BLaER1 treated with 17β-estradiol and CSF1 and Interleukin-3, amounts not matched to agents 10 nM and 100 nM (cell line): ENCODE measurements around the gene LDAF1.

Source experiments
- H3K27ac ChIP-seq, 11 experiments: shearing (Covaris generic); formaldehyde crosslinking; 2 replicates each; pipeline ENCODE4 v1.8.1; 2022
- H3K27me3 ChIP-seq, 11 experiments: shearing (Covaris generic); formaldehyde crosslinking; 2 replicates each; pipeline ENCODE4 v1.8.1; 2022
- H3K36me3 ChIP-seq, 11 experiments: shearing (Covaris generic); formaldehyde crosslinking; 2 replicates each; pipeline ENCODE4 v1.8.1; 2022
- H3K4me1 ChIP-seq, 10 experiments: shearing (Covaris generic); formaldehyde crosslinking; 2 replicates each; pipeline ENCODE4 v1.8.1; 2022
- H3K4me2 ChIP-seq, 11 experiments: shearing (Covaris generic); formaldehyde crosslinking; 2 replicates each; pipeline ENCODE4 v1.8.1; 2022
- H3K4me3 ChIP-seq, 10 experiments: shearing (Covaris generic); formaldehyde crosslinking; 2 replicates each; pipeline ENCODE4 v1.8.1; 2022
- H3K9ac ChIP-seq, 11 experiments: shearing (Covaris generic); formaldehyde crosslinking; 2 replicates each; pipeline ENCODE4 v1.8.1; 2022
- H3K9me3 ChIP-seq, 11 experiments: shearing (Covaris generic); formaldehyde crosslinking; replicated peaks in 1 of 11; 2 replicates each; pipeline ENCODE4 v1.8.1; 2022
- H4K20me1 ChIP-seq, 11 experiments: shearing (Covaris generic); formaldehyde crosslinking; 2 replicates each; pipeline ENCODE4 v1.8.1; 2022
- Cebpa-rat ChIP-seq, 11 experiments: shearing (Covaris generic); IDR thresholded peaks; 2 replicates each; pipeline ENCODE4 v1.8.1; 2022

LDAF1 gene

DNA sequence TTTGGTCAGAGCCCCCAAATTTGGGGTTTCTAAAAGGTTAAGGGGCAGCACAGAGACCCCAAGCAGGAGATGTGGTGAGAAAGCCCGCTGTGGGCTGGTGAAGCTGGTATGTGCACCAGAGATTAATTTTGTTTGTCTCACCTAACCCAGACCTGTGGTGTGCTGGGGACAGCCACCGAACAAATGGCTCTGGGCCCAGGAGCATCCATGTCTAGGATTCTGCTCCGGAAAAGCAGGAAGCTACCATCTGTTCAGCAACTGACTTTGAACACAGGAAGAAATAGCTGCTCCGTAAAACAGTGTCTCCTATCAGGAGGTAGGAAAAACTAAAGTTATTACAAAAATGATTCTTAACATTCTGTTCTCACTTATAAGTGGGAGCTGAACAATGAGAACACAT lies 55.6 kb downstream of the LDAF1 start:
- Histone ChIP-seq H3K9me3 (no peaks in the 10 kb centered on the region), H3K4me3 (no peak overlapping the region), H3K4me1 (peaks cover 0 to 8% (median 5%) of the 10 kb centered on the region in 10 experiments; a peak in 4 of 20 replicates), H3K4me2 (no peak overlapping the region), H3K27me3 (no peaks in the 10 kb centered on the region), H3K36me3 (no peaks in the 10 kb centered on the region), H3K27ac (no peak overlapping the region), H3K9ac (no peak overlapping the region), H4K20me1 (no peaks in the 10 kb centered on the region)
- no peak for TF ChIP-seq Cebpa-rat (IDR thresholded peaks at IDR 0.05)

DNA sequence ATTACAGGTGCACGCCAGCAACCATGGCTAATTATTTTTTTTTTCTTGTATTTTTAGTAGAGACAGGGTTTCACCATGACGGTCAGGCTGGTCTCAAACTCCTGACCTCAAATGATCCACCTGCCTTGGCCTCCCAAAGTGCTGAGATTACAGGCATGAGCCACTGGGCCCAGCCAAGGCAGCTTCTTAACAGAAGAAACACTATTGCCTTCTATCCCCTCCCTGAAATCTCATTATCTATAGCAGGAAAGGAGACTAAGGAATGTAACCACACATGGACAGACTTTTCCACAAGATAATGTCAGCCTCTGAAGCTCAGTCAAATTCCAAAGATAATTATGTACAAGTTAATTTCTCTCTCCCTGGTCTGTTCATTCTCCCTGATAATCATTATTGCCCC lies 58.6 kb downstream of the LDAF1 start:
- no peaks in the 10 kb centered on the region for H3K36me3 ChIP-seq
- H3K27me3 ChIP-seq, result no peaks in the 10 kb centered on the region
- no peak overlapping the region for H3K27ac ChIP-seq
- no peak overlapping the region for H3K9ac ChIP-seq
- TF ChIP-seq Cebpa-rat (IDR thresholded peaks at IDR 0.05), result no peak
- H3K4me1 ChIP-seq, result peaks cover 0 to 5% (median 0%) of the 10 kb centered on the region in 10 experiments; a peak in 3 of 20 replicates
- H4K20me1 ChIP-seq, result no peaks in the 10 kb centered on the region
- H3K4me2 ChIP-seq, result no peak overlapping the region
- H3K9me3 ChIP-seq, result peaks cover 0 to 10% (median 0%) of the 10 kb centered on the region in 11 experiments; a peak in 2 of 22 replicates
- H3K4me3 ChIP-seq, result no peak overlapping the region

DNA sequence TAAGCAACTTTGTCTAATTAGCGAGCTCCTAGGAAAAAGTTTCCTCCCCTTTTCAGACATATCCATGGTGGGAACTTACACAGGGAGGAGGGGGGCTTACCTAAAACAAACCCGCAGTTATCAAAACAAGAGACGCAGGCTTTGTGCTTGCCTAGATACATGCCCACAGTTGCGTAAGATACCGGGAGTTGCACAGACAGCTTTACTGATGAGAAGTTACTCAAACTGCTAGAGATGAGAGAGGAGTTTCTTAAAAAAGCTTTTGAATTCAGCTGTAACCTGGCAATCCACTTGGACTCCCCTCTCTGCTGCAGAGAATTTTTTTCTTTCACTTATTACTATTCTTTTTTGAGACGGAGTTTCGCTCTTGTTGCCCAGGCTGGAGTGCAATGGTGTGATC lies 59.7 kb downstream of the LDAF1 start:
- Histone ChIP-seq H4K20me1 (no peaks in the 10 kb centered on the region), H3K27me3 (no peaks in the 10 kb centered on the region), H3K4me1 (peaks cover 0 to 11% (median 0%) of the 10 kb centered on the region in 10 experiments; a peak in 4 of 20 replicates), H3K36me3 (no peaks in the 10 kb centered on the region), H3K27ac (no peak overlapping the region), H3K4me3 (no peak overlapping the region), H3K9ac (no peak overlapping the region), H3K9me3 (peaks cover 0 to 10% (median 0%) of the 10 kb centered on the region in 11 experiments; a peak in 2 of 22 replicates), H3K4me2 (no peak overlapping the region)
- 0 out of 22 replicates have a peak, but pooled peaks of 1 of the 11 experiments have one; percentile 31 for TF ChIP-seq Cebpa-rat (IDR thresholded peaks at IDR 0.05)

DNA sequence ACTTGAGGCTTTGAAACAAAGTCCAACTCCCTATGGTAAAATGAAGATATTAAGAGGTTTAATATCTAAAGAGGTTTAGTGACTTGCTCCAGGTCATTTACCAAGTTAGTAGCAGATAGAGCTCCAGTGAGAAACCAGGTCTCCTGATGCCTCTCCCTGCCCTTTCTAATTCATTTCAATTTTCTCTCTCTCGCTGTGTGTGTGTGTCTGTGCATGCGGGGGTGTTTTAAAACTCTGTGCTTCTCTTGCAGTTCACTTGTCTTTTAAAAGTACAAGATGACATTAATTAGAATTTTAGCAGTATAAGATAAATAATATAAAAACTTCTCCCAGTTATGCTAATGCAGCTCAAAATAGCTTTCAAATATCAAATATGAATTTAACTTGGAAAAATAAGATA lies 61.1 kb downstream of the LDAF1 start:
- no peak overlapping the region for H3K4me2 ChIP-seq
- H3K27me3 ChIP-seq, result no peaks in the 10 kb centered on the region
- H3K4me3 ChIP-seq, result no peak overlapping the region
- no peak overlapping the region for H3K27ac ChIP-seq
- no peak overlapping the region for H3K9ac ChIP-seq
- no peaks in the 10 kb centered on the region for H4K20me1 ChIP-seq
- H3K4me1 ChIP-seq, result peaks cover 0 to 12% (median 0%) of the 10 kb centered on the region in 10 experiments; a peak in 4 of 20 replicates
- no peaks in the 10 kb centered on the region for H3K36me3 ChIP-seq
- peaks cover 0 to 10% (median 0%) of the 10 kb centered on the region in 11 experiments; a peak in 2 of 22 replicates for H3K9me3 ChIP-seq
- no peak for TF ChIP-seq Cebpa-rat (IDR thresholded peaks at IDR 0.05)

DNA sequence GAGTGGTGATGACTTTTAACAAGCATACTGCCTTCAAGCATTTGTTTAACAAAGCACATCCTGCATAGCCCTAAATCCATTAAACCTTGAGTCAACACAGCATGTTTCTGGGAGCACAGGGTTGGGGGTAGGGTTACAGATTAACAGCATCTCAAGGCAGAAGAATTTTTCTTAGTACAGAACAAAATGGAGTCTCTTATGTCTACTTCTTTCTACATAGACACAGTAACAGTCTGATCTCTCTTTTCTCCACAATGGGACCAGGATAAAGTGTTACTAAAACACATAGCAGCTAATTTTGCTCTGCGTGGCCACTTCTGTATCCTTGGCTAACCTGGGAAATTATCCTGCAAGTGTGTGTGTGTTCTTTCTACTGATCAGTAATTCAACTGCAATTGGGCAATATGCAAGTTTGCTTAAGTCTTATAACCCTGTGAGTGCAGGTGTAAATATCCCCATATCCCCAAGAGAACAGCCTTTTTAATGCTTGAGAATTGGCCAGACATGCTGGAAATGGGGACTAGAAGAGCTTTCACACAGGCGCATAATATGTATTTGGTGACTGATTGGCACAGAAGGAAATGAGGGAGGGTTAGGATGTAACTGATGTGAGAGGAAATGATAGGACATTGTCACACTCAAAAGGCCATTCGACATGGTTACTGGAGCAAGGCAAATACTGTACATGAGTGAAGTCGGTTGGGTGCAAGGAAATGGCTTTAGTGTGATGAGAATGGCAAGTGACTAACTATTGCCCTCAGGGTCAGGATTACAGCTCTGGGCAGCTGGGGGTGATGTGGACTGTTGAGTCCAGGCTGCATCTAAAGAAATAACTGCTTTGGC lies 64.2 kb downstream of the LDAF1 start:
- TF ChIP-seq Cebpa-rat (IDR thresholded peaks at IDR 0.05), result no peak
- H3K36me3 ChIP-seq, result no peaks in the 10 kb centered on the region
- peaks cover 0 to 6% (median 0%) of the 10 kb centered on the region in 10 experiments; a peak in 2 of 20 replicates for H3K4me1 ChIP-seq
- H3K9me3 ChIP-seq, result peaks cover 0 to 10% (median 0%) of the 10 kb centered on the region in 11 experiments; a peak in 2 of 22 replicates
- no peaks in the 10 kb centered on the region for H4K20me1 ChIP-seq
- no peak overlapping the region for H3K9ac ChIP-seq
- no peaks in the 10 kb centered on the region for H3K27me3 ChIP-seq
- no peak overlapping the region for H3K27ac ChIP-seq
- peak overlapping the region in 2 of 11 experiments; percentile 21; a peak in 2 of 22 replicates for H3K4me2 ChIP-seq
- no peak overlapping the region for H3K4me3 ChIP-seq

DNA sequence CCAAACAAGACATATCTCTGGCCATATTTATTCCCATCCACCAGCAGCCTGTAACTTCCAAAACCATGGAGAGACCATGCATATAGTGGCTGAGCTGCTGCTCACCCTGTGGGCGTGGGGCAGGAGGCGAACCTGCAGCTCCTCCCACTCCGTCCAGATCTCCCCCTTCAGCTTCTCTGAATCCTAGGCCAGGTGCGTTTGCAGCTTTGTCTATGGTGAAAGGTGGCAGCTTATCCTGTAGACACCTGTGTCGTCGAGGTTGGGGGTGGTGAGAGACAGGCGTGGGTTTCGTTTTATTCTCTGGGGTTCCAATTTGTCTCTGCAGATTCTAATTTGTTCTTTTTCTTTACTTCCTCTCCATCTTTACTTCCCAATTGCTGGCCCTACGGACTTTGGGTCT lies 65.3 kb downstream of the LDAF1 start:
- H3K27ac ChIP-seq, result no peak overlapping the region
- peaks cover 0 to 6% (median 0%) of the 10 kb centered on the region in 10 experiments; a peak in 2 of 20 replicates for H3K4me1 ChIP-seq
- TF ChIP-seq Cebpa-rat (IDR thresholded peaks at IDR 0.05), result no peak
- H3K4me2 ChIP-seq, result no peak overlapping the region
- no peak overlapping the region for H3K4me3 ChIP-seq
- no peaks in the 10 kb centered on the region for H3K27me3 ChIP-seq
- no peaks in the 10 kb centered on the region for H3K36me3 ChIP-seq
- peaks cover 0 to 10% (median 0%) of the 10 kb centered on the region in 11 experiments; a peak in 2 of 22 replicates for H3K9me3 ChIP-seq
- no peak overlapping the region for H3K9ac ChIP-seq
- no peaks in the 10 kb centered on the region for H4K20me1 ChIP-seq

DNA sequence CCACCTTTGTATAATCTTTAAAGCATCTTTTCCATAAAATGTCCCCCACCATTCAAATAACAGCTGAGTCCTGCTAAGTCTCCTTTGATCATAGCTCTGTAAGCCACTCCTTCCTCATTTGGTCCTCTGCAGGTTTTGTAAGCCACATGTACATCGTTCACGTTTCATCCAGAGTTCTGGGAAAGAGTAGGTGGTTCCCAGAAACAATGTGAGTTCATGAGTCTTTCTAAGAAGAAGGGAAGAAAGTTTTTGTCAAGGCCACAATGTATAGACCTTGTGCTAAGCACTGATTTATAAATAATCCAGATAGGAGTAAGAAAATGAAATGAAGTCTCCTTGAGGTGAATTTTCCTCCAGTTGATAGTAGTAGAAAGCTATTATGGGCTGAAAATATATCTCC lies 66.3 kb downstream of the LDAF1 start:
- no peak overlapping the region for H3K9ac ChIP-seq
- no peak overlapping the region for H3K27ac ChIP-seq
- TF ChIP-seq Cebpa-rat (IDR thresholded peaks at IDR 0.05), result no peak
- no peaks in the 10 kb centered on the region for H3K27me3 ChIP-seq
- H3K9me3 ChIP-seq, result peaks cover 0 to 10% (median 0%) of the 10 kb centered on the region in 11 experiments; a peak in 2 of 22 replicates
- no peak overlapping the region for H3K4me2 ChIP-seq
- peaks cover 0 to 6% (median 0%) of the 10 kb centered on the region in 10 experiments; a peak in 2 of 20 replicates for H3K4me1 ChIP-seq
- H3K36me3 ChIP-seq, result no peaks in the 10 kb centered on the region
- no peak overlapping the region for H3K4me3 ChIP-seq
- no peaks in the 10 kb centered on the region for H4K20me1 ChIP-seq

DNA sequence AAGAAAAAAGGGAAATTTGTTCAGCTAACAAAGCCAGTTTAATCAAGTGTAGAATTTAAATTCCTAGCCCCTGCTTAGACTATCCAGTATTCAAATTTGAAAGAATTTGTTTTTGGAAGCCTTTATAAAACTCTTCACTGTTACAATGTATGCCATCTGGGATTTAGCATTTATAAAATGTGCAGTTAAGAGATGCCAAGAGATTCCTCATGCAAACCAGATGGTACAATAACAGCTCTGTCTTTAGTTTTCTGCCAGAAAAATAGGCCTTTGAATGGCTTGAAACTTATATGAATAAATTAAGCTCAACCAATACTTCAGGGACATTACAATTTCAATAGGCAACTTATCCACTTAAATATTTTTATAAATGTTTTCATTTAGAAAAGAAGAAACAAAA lies 68.3 kb downstream of the LDAF1 start:
- Histone ChIP-seq H3K27me3 (no peaks in the 10 kb centered on the region), H4K20me1 (no peaks in the 10 kb centered on the region), H3K4me2 (no peak overlapping the region), H3K4me1 (peaks cover 0 to 6% (median 0%) of the 10 kb centered on the region in 10 experiments; a peak in 2 of 20 replicates), H3K9me3 (no peaks in the 10 kb centered on the region), H3K4me3 (no peak overlapping the region), H3K9ac (no peak overlapping the region), H3K27ac (no peak overlapping the region), H3K36me3 (no peaks in the 10 kb centered on the region)
- no peak for TF ChIP-seq Cebpa-rat (IDR thresholded peaks at IDR 0.05)

DNA sequence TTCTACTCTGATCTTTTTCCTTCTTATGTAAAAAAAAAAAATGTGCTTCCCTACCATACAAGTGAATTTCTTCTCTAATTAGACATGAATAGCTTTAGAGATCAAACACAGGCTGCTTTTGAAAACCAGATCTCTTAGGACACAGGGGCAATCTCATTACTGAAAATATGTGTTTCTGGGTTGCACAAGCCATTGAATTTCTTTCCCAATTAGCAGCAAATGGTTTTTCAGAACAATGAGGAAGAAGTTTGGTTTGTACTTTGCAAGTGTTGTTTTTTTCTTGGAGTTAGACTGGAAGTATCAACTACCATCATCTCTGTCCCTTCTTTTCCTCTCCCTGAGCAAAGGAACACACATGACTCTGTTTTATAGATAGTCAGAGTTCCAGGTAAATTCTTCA lies 69.4 kb downstream of the LDAF1 start:
- no peaks in the 10 kb centered on the region for H4K20me1 ChIP-seq
- no peaks in the 10 kb centered on the region for H3K27me3 ChIP-seq

More for the DNA sequence above, 69.4 kb downstream of the LDAF1 start:
- H3K27ac ChIP-seq, result no peak overlapping the region
- H3K4me2 ChIP-seq, result no peak overlapping the region
- no peaks in the 10 kb centered on the region for H3K9me3 ChIP-seq
- H3K4me3 ChIP-seq, result no peak overlapping the region
- TF ChIP-seq Cebpa-rat (IDR thresholded peaks at IDR 0.05), result no peak
- H3K4me1 ChIP-seq, result peaks cover 0 to 4% (median 0%) of the 10 kb centered on the region in 10 experiments; a peak in 2 of 20 replicates
- H3K36me3 ChIP-seq, result no peaks in the 10 kb centered on the region
- H3K9ac ChIP-seq, result no peak overlapping the region
